ENCODE data around the gene PARP15. TPM values are rescaled to one million over a fixed set of nuclear protein-coding genes. Genes with fewer than 3 reads are reported as not detected.

PARP15 gene
- total RNA-seq, 1 experiment from 2014 or later = 0.12 TPM

- TF ChIP-seq ELF1 (IDR thresholded peaks at IDR 0.05; ENCODE audit: borderline replicate concordance, low read depth) = no peak
- TF ChIP-seq REST (IDR thresholded peaks at IDR 0.05; ENCODE audit: low read depth) = no peak
- no peak for TF ChIP-seq TCF7L2 (IDR thresholded peaks at IDR 0.05; ENCODE audit: borderline replicate concordance, extremely low read depth, insufficient read depth, insufficient read length)
- TF ChIP-seq RAD21 (IDR thresholded peaks at IDR 0.05; ENCODE audit: low read depth) = no peak
- no peak for TF ChIP-seq FOSL1 (IDR thresholded peaks at IDR 0.05; ENCODE audit: low read depth)
- no peak for TF ChIP-seq EZH2 (IDR thresholded peaks at IDR 0.05)
- no peak for TF ChIP-seq JUND (IDR thresholded peaks at IDR 0.05)
- no peak for TF ChIP-seq CBX3 (IDR thresholded peaks at IDR 0.05; ENCODE audit: low read depth)
- TF ChIP-seq CEBPB (IDR thresholded peaks at IDR 0.05; ENCODE audit: low read depth) = no peak
- H3K4me1 ChIP-seq (ENCODE audit: control insufficient read depth in 1 of 2, insufficient read depth in 2 of 2, low read length in 2 of 2) = no peaks in the 10 kb centered on the region
- no peaks in the 10 kb centered on the region for H3K79me2 ChIP-seq (ENCODE audit: insufficient read depth, low read length)
- no peaks in the 10 kb centered on the region for H3K27me3 ChIP-seq (ENCODE audit: insufficient read depth, low read length)
- ChIA-PET RAD21 (ENCODE audit: low non-redundant PET in 1 of 2, low total read pairs in 2 of 2, uncharacterized antibody in 2 of 2, unreplicated experiment in 2 of 2) (no interaction called here), CTCF (no interaction called here), POLR2A (no interaction called here)
- BruUV-seq (replicated peaks) = no TSS peak
- no peaks in the 10 kb centered on the region for H3K9me2 ChIP-seq (ENCODE audit: insufficient read depth)
- no peak for ATAC-seq
- H2AFZ ChIP-seq (ENCODE audit: low read depth, low read length, poor library complexity, severe bottlenecking) = no peak overlapping the region
- H3K4me3 ChIP-seq (replicated peaks in 1 of 2; ENCODE audit: low read depth in 1 of 2, low read length in 2 of 2) = no peak overlapping the region
- intact Hi-C loops (cut with micrococcal nuclease) = no loop called here
- DNase-seq (ENCODE audit: low read depth, low spot score) = no peak
- H4K20me1 ChIP-seq (ENCODE audit: insufficient read depth) = no peaks in the 10 kb centered on the region
- peaks cover 0 to 4% of the 10 kb centered on the region in 2 experiments; a peak in 1 of 4 replicates for H3K36me3 ChIP-seq (ENCODE audit: control insufficient read depth in 1 of 2, insufficient read depth in 2 of 2, low read length in 2 of 2)
- no peak overlapping the region for H3K4me2 ChIP-seq (ENCODE audit: low read length)
- H3K9ac ChIP-seq (ENCODE audit: low read length) = no peak overlapping the region
- H3K27ac ChIP-seq (ENCODE audit: low read depth, low read length) = no peak overlapping the region
- peaks cover 15 to 23% of the 10 kb centered on the region in 2 experiments; a peak in 2 of 4 replicates for H3K9me3 ChIP-seq (ENCODE audit: control insufficient read depth in 1 of 2, insufficient read depth in 1 of 2, low read depth in 1 of 2, low read length in 2 of 2)
Measured at GRCh38 chr3:122580470-122580869, 3.0 kb downstream of the PARP15 start.
